Measurements from ENCODE around the gene PIN1.

PIN1 gene

DNA sequence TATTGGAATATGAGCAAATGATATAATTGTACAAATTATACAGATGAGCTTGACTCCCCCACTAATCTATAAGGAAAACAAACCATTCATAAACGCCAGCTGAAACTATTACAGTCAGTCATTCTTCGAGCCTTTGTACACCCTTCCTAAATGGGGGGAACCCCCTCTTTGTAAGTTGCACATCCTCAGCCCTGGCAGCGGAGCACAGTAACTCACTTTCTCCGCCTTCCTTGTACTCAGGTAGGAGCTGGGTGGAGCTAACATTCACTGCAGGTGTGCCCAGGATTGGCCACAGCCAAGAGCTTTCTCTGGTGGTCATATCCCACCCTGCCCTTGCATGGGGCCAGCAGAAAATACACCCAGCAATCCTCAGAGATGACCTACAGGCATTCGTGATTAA is 28.6 kb downstream of the PIN1 start:
- Histone ChIP-seq H3K4me3 (ENCODE audit: low read length) (no peak overlapping the region), H3K36me3 (ENCODE audit: control insufficient read depth, insufficient read depth, low read length) (no peaks in the 10 kb centered on the region), H3K27me3 (ENCODE audit: control insufficient read depth, insufficient read depth, low read length) (no peaks in the 10 kb centered on the region), H3K4me1 (ENCODE audit: control insufficient read depth, insufficient read depth, low read length) (no peaks in the 10 kb centered on the region), H3K9me3 (ENCODE audit: control insufficient read depth, low read length) (no peaks in the 10 kb centered on the region), H3K9ac (ENCODE audit: low read length) (no peak overlapping the region)

DNA sequence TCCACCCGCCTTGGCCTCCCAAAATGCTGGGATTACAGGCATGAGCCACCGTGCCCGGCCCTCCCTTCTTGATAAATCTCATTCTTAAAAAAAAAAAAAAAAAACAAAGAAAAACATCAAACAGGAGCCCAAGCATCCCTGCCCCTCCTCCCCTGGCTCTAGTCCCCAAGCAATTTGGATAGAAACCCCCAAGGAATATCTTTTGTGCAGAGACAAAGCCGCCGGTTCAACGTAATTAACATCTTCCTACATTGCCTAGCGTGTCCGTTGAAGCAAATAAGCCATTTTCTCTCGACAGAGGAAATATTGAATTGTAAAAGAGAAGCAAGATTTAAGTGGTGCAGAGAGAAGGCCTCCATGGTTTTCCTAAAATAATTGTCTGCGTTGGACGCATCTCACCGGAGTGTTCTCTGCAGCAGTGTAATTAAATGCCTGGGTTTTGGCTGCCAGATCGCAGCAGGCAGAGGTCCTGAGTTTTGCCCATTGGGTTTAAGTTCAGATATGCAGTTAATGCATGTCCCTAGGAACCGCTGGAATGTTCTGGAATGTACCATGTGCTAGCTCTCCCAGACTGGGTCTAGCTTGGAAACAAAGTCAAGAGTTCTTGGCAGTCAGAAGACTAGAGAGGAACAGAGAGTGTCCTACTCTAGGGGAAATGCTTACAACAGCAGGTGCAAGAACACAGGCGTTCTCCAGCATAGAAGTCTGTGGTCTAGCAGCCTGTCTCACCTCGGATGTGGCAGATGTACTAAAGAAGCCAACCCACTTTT is 30.8 kb downstream of the PIN1 start:
- no peaks in the 10 kb centered on the region for H3K4me1 ChIP-seq (ENCODE audit: control insufficient read depth, insufficient read depth, low read length)
- no peak overlapping the region for H3K9ac ChIP-seq (ENCODE audit: low read length)

DNA sequence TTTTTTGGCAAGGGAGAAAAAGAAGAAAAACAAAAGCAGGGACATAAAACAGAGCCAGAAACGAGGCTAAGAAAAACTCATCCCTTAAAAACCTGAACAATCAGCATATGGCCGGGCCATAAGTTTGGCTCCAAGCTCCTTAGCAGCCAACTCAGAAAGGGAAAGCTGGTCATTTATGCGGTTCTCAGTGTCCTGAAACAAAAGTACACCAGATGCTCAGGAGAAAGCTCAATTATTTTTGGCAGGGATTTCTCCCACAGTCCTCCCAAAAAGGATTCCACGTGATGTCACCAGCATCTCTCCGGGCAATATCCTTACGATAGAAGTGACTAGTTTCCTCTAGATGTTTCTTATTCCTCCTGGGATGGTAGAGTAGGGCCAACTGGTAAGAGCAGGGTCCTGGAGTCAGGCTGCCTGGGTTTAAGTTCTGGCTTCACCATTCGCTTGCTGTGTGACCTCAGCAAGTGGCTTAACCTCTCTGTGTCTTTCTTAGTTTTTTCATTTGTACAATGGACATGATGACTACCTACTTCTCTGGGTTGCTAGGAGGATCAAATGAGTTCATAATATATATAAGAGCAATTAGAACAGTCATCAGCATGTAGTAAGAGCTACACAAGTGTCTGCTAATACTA is 34.0 kb downstream of the PIN1 start:
- Histone ChIP-seq H3K9ac (ENCODE audit: low read length) (no peak overlapping the region), H3K4me3 (ENCODE audit: low read length) (no peak overlapping the region), H3K4me1 (ENCODE audit: control insufficient read depth, insufficient read depth, low read length) (no peaks in the 10 kb centered on the region), H3K27me3 (ENCODE audit: control insufficient read depth, insufficient read depth, low read length) (no peaks in the 10 kb centered on the region), H3K9me3 (ENCODE audit: control insufficient read depth, low read length) (no peaks in the 10 kb centered on the region), H3K36me3 (ENCODE audit: control insufficient read depth, insufficient read depth, low read length) (no peaks in the 10 kb centered on the region)

More for the DNA sequence above, 30.8 kb downstream of the PIN1 start:
- Histone ChIP-seq H3K27me3 (ENCODE audit: control insufficient read depth, insufficient read depth, low read length) (no peaks in the 10 kb centered on the region), H3K4me3 (ENCODE audit: low read length) (no peak overlapping the region), H3K36me3 (ENCODE audit: control insufficient read depth, insufficient read depth, low read length) (no peaks in the 10 kb centered on the region), H3K9me3 (ENCODE audit: control insufficient read depth, low read length) (no peaks in the 10 kb centered on the region)

DNA sequence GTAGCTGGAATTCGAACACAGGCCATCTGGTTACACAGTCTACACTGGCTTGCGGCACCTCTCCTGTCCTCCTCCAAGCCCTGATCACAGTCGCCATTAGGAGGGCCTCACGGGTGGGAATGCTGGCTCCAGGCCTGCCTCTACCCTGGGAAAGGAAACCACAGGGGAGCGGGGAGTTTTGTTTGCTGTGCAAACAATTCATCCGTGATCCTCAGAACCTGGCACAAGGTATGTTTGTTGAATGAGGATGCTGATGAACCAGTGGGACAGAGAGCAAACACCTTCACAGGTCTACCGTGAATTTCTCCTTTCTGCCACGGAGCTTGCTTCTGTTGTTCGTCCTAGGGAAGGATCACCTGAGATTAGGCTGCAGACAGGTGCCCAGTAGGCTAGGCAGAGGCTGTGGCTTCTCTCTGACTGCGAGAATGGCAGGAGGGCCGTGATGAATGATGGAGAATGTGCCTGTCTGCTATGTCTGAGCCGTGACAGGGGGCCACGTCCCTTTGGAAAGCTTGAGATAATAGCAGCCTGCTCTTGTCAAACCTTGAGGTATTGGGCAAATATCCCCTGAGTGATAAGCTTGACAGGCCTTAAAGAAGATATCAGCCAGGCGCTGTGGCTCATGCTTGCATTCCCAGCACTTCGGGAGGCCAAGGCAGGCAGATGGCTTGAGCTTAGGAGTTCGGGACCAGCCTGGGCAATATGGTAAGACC is 36.7 kb downstream of the PIN1 start:
- Histone ChIP-seq H3K4me1 (ENCODE audit: control insufficient read depth, insufficient read depth, low read length) (no peaks in the 10 kb centered on the region), H3K36me3 (ENCODE audit: control insufficient read depth, insufficient read depth, low read length) (no peaks in the 10 kb centered on the region), H3K9me3 (ENCODE audit: control insufficient read depth, low read length) (no peaks in the 10 kb centered on the region), H3K27me3 (ENCODE audit: control insufficient read depth, insufficient read depth, low read length) (no peaks in the 10 kb centered on the region), H3K9ac (ENCODE audit: low read length) (no peak overlapping the region), H3K4me3 (ENCODE audit: low read length) (no peak overlapping the region)

- Histone ChIP-seq H3K9ac (ENCODE audit: low read length) (no peak overlapping the region), H3K9me3 (ENCODE audit: control insufficient read depth, low read length) (no peaks in the 10 kb centered on the region), H3K27me3 (ENCODE audit: control insufficient read depth, insufficient read depth, low read length) (no peaks in the 10 kb centered on the region), H3K4me1 (ENCODE audit: control insufficient read depth, insufficient read depth, low read length) (no peaks in the 10 kb centered on the region), H3K36me3 (ENCODE audit: control insufficient read depth, insufficient read depth, low read length) (no peaks in the 10 kb centered on the region), H3K4me3 (ENCODE audit: low read length) (no peak overlapping the region)
Measured at GRCh38 chr19:9872618-9873242, 37.6 kb downstream of the PIN1 start.

DNA sequence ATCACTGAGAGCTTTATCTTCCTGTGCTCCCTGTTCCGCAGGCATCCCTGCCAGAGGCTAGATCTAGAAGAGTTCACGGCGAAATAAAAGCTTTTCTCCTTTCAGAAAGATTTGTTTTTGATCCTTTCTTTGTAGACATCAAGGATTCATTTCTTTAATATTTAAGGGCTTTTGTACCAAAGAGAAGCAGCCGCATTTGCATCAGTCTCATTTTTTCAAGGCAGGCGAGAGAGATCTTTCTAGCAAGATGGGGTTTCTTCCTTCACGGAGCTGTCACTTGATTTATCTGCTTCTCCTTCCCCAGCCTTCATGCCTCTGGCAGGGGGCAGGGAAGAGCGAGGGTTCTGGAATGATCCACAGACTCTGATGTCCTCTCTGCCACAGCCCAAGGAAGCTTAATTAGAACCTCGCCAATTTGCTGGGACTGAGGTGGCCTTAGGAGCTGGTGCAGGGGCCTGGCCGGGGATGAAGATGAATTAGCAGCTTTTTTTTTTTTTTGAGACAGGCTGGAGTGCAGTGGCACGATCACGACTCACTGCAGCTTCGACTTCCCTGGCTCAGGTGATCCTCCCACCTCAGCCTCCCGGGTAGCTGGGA is 40.0 kb downstream of the PIN1 start:
- H3K9me3 ChIP-seq (ENCODE audit: control insufficient read depth, low read length) = no peaks in the 10 kb centered on the region
- no peaks in the 10 kb centered on the region for H3K27me3 ChIP-seq (ENCODE audit: control insufficient read depth, insufficient read depth, low read length)
- H3K4me1 ChIP-seq (ENCODE audit: control insufficient read depth, insufficient read depth, low read length) = no peaks in the 10 kb centered on the region
- no peak overlapping the region for H3K4me3 ChIP-seq (ENCODE audit: low read length)
- H3K9ac ChIP-seq (ENCODE audit: low read length) = no peak overlapping the region
- no peaks in the 10 kb centered on the region for H3K36me3 ChIP-seq (ENCODE audit: control insufficient read depth, insufficient read depth, low read length)

- Histone ChIP-seq H3K4me1 (ENCODE audit: control insufficient read depth, insufficient read depth, low read length) (no peaks in the 10 kb centered on the region), H3K9ac (ENCODE audit: low read length) (no peak overlapping the region), H3K27me3 (ENCODE audit: control insufficient read depth, insufficient read depth, low read length) (no peaks in the 10 kb centered on the region), H3K9me3 (ENCODE audit: control insufficient read depth, low read length) (no peaks in the 10 kb centered on the region), H3K4me3 (ENCODE audit: low read length) (no peak overlapping the region), H3K36me3 (ENCODE audit: control insufficient read depth, insufficient read depth, low read length) (no peaks in the 10 kb centered on the region)
Measured at GRCh38 chr19:9875796-9876195, 40.7 kb downstream of the PIN1 start.

DNA sequence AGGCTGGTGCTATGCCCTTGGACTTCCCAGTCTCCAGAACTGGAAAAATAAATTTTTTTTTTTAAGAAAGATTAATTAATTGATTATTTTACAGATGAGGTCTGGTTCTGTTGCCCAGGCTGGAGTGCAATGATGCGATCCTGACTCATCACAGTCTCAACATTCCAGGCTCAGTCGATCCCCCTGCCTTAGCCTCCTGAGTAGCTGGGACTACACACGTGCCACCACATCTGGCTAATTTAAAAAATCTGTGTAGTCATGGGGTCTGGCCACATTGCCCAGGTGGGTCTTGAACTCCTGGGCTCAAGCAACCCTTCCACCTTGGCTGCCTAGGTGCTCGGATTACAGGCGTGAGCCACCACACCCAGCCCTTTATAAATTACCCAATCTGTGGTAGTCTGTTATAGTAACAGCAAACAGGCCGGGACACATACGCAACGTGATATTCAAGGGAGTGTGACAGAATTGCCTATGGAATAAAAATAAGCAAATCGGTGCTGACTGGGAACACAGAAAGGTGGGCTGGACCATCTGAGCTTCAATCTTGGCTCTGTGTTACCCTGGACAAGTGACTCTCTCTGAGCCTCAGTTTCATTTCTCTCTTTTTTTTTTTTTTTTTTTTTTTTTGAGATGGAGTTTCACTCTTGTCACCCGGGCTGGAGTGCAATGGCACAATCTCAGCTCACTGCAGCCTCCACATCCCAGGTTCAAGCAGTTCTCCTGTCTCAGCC is 42.8 kb downstream of the PIN1 start:
- H3K27me3 ChIP-seq (ENCODE audit: control insufficient read depth, insufficient read depth, low read length) = no peaks in the 10 kb centered on the region
- no peaks in the 10 kb centered on the region for H3K9me3 ChIP-seq (ENCODE audit: control insufficient read depth, low read length)
- no peak overlapping the region for H3K4me3 ChIP-seq (ENCODE audit: low read length)
- H3K4me1 ChIP-seq (ENCODE audit: control insufficient read depth, insufficient read depth, low read length) = no peaks in the 10 kb centered on the region
- no peaks in the 10 kb centered on the region for H3K36me3 ChIP-seq (ENCODE audit: control insufficient read depth, insufficient read depth, low read length)
- no peak overlapping the region for H3K9ac ChIP-seq (ENCODE audit: low read length)

- no peak overlapping the region for H3K9ac ChIP-seq (ENCODE audit: low read length)
- H3K4me3 ChIP-seq (ENCODE audit: low read length) = no peak overlapping the region
- H3K4me1 ChIP-seq (ENCODE audit: control insufficient read depth, insufficient read depth, low read length) = no peaks in the 10 kb centered on the region
- no peaks in the 10 kb centered on the region for H3K36me3 ChIP-seq (ENCODE audit: control insufficient read depth, insufficient read depth, low read length)
- H3K27me3 ChIP-seq (ENCODE audit: control insufficient read depth, insufficient read depth, low read length) = no peaks in the 10 kb centered on the region
- H3K9me3 ChIP-seq (ENCODE audit: control insufficient read depth, low read length) = no peaks in the 10 kb centered on the region
Measured at GRCh38 chr19:9878511-9879196, 43.5 kb downstream of the PIN1 start.

DNA sequence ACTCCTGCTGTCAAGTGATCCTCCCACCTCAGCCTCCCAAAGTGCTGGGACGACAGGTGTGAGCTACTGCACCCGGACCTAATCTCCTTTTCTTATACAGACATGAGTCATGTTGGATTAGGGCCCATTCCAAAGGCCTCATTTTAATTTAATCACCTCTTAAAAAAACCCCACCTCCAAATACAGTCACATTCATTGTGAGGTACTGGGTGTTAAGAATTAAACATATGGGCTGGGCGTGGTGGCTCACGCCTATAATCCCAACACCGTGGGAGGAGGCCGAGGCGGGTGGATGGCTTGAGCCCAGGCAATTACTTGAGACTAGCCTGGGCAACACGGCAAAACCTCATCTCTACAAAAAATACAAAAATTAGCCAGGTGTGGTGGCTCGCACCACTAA is 46.6 kb downstream of the PIN1 start:
- H3K9me3 ChIP-seq (ENCODE audit: control insufficient read depth, low read length) = no peaks in the 10 kb centered on the region
- H3K36me3 ChIP-seq (ENCODE audit: control insufficient read depth, insufficient read depth, low read length) = no peaks in the 10 kb centered on the region
- no peak overlapping the region for H3K4me3 ChIP-seq (ENCODE audit: low read length)
- H3K9ac ChIP-seq (ENCODE audit: low read length) = no peak overlapping the region
- H3K27me3 ChIP-seq (ENCODE audit: control insufficient read depth, insufficient read depth, low read length) = no peaks in the 10 kb centered on the region
- H3K4me1 ChIP-seq (ENCODE audit: control insufficient read depth, insufficient read depth, low read length) = no peaks in the 10 kb centered on the region

DNA sequence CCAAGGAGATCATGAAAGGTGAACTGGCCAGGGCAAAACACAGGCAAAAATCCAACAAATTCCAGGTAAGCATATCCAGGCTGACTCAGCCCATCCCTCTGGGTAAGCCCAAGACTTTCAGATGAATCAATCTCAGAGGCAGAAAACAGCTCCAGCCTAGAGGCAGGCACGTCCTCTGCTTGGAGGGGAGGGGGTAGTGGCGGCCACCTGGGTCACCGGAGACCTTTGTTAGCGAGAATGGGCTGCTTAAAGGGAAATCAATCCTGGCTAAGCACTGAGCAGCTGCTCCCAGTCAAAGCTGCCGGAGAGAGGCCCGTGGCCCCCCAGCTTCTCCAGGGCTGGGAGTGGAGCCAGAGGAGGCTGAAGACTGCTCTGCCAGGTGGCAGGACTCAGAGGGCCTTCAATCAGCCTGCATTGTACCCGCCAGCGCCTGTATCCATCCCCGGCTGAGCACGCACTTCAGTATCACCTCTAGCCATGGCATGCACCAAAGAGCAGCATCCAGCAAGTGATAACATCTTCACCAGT is 48.2 kb downstream of the PIN1 start:
- no peak overlapping the region for H3K4me3 ChIP-seq (ENCODE audit: low read length)
- no peaks in the 10 kb centered on the region for H3K4me1 ChIP-seq (ENCODE audit: control insufficient read depth, insufficient read depth, low read length)
- no peaks in the 10 kb centered on the region for H3K27me3 ChIP-seq (ENCODE audit: control insufficient read depth, insufficient read depth, low read length)
- H3K9ac ChIP-seq (ENCODE audit: low read length) = no peak overlapping the region
- H3K36me3 ChIP-seq (ENCODE audit: control insufficient read depth, insufficient read depth, low read length) = no peaks in the 10 kb centered on the region
- no peaks in the 10 kb centered on the region for H3K9me3 ChIP-seq (ENCODE audit: control insufficient read depth, low read length)

Measured in mucosa of stomach (tissue), 1 donor.